ENCODE results near the gene APLF.

Gene APLF

DNA sequence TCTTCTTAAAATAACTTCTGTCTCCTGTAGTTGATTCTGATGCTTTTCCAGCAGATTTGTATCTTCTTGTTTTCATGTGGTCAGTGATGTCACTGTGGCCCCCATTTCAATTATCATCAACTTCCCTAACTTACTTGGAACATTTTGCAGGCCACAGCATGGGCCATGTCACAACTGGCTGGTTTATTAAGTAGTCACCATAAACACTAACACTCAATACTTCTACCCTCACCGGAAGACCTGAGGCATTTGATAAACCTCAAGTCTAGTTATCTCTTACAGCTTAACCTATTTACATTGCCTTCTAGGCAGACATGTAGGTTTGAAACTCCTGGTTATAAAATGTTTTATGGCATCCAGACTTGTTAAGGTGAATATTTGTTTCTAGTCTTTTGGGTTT is 138.6 kb downstream of the APLF start:
- Histone ChIP-seq H4K20me1 (no peaks in the 10 kb centered on the region), H3K9me3 (replicated peaks in 1 of 11) (peaks cover 32 to 56% (median 42%) of the 10 kb centered on the region in 11 experiments), H3K4me3 (no peak overlapping the region), H3K4me1 (no peaks in the 10 kb centered on the region), H3K27me3 (no peaks in the 10 kb centered on the region), H3K4me2 (no peak overlapping the region), H3K9ac (no peak overlapping the region), H3K27ac (no peak overlapping the region), H3K36me3 (no peaks in the 10 kb centered on the region)
- TF ChIP-seq Cebpa-rat (IDR thresholded peaks at IDR 0.05) = no peak

DNA sequence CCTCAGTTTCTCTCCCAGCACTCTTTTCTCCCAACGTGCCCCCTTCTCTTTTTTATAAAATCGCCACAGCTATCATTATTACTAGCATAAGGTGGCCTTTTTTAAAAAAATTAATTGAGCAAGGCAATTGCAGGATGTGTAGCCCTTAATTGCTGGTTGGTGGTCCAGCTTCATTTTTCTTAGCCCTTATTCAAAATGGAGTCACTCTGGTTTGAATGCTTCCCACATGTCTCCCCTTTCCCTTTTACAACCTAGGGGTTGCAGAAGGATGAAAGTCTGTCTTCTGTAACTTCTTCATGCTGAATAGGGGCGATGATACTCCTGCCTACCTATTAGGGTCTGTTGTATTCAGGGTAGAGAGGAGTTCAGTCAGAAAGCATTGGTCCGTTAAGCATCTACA is 139.4 kb downstream of the APLF start:
- no peaks in the 10 kb centered on the region for H4K20me1 ChIP-seq
- no peak for TF ChIP-seq Cebpa-rat (IDR thresholded peaks at IDR 0.05)
- no peaks in the 10 kb centered on the region for H3K4me1 ChIP-seq
- no peaks in the 10 kb centered on the region for H3K27me3 ChIP-seq
- H3K9ac ChIP-seq = no peak overlapping the region
- no peak overlapping the region for H3K27ac ChIP-seq
- no peaks in the 10 kb centered on the region for H3K36me3 ChIP-seq
- H3K4me2 ChIP-seq = no peak overlapping the region
- H3K9me3 ChIP-seq (replicated peaks in 1 of 11) = peaks cover 28 to 51% (median 37%) of the 10 kb centered on the region in 11 experiments
- H3K4me3 ChIP-seq = no peak overlapping the region

DNA sequence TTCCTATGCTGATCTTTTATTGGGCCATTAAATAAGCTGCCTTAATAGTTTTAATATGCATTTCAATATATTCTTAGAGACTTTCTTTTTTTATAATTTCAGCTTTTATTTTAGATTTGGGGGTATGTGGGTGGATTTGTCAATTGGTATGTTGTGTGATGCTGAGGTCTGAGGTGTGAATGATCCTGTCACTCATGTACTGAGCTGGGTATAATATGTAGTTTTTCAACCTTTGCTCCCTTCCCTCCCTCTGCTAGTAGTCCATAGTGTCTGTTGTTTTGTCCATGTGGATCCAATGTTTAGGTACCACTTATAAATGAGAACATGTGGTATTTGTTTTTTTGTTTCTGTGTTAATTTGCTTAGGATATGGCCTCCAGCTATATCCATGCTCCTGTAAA is 140.5 kb downstream of the APLF start:
- Histone ChIP-seq H3K9me3 (replicated peaks in 1 of 11) (peaks cover 23 to 49% (median 31%) of the 10 kb centered on the region in 11 experiments), H3K36me3 (no peaks in the 10 kb centered on the region), H3K9ac (no peak overlapping the region), H3K27me3 (no peaks in the 10 kb centered on the region), H4K20me1 (no peaks in the 10 kb centered on the region), H3K27ac (no peak overlapping the region), H3K4me1 (no peaks in the 10 kb centered on the region), H3K4me3 (no peak overlapping the region), H3K4me2 (no peak overlapping the region)
- TF ChIP-seq Cebpa-rat (IDR thresholded peaks at IDR 0.05) = no peak

DNA sequence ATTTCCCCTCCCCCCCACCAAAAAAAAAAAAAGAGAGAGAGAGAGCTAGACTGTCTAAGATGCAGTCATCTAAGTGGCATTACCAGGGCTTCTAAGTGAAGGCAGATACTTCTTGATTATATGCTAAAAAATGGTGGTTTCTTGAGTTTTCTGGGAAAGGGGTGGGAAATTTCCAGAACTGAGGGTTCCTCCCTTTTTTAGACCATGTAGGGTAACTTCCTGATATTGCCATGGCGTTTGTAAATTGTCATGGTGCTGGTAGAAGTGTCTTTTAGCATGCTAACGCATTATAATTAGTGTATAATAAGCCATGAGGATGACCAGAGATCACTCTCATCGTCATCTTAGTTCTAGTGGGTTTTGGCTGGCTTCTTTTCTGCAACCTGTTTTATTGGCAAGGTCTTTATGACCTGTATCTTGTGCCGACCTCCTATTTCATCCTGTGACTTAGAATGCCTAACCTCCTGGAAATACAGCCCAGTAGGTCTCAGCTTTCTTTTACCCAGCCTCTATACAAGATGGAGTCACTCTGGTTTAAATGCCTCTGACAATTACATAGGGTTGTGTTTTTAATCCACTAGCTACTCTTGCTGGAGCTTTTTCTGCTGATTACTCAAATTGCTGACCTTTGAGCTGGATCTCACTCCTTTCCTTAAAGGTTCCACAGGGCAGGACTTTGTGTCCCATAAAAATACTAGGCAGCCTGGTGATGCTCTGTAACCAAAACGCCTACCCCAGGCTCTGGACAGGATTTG is 145.6 kb downstream of the APLF start:
- Histone ChIP-seq H3K27ac (no peak overlapping the region), H3K9ac (no peak overlapping the region), H4K20me1 (no peaks in the 10 kb centered on the region), H3K36me3 (no peaks in the 10 kb centered on the region), H3K4me3 (no peak overlapping the region), H3K4me1 (no peaks in the 10 kb centered on the region), H3K4me2 (no peak overlapping the region), H3K27me3 (no peaks in the 10 kb centered on the region), H3K9me3 (replicated peaks in 1 of 11) (peaks cover 17 to 38% (median 23%) of the 10 kb centered on the region in 11 experiments)
- no peak for TF ChIP-seq Cebpa-rat (IDR thresholded peaks at IDR 0.05)

DNA sequence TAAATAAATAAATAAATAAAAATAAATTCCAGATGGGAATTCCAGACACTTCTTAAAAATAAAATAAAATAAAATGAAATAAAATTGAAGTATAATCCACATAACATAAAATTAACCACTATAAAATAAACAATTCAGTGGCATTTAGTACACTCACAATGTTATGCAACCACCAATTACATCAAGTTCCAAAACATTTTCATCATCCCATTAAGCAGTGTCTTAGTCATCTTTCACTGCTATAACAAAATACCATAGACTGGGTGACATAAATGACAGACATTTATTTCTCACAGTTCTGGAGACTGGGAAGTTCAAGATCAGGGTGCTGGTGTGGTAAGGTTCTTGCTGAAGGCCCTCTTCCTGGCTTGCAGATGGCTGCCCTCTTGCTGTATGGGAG is 153.4 kb downstream of the APLF start:
- Histone ChIP-seq H3K4me2 (no peak overlapping the region), H3K9ac (no peak overlapping the region), H3K36me3 (no peaks in the 10 kb centered on the region), H3K27me3 (no peaks in the 10 kb centered on the region), H3K4me1 (0 out of 20 replicates have a peak, but pooled peaks cover 0 to 7% (median 0%) of the 10 kb centered on the region in 10 experiments), H3K27ac (no peak overlapping the region), H3K4me3 (no peak overlapping the region), H4K20me1 (no peaks in the 10 kb centered on the region), H3K9me3 (replicated peaks in 1 of 11) (peaks cover 17 to 49% (median 29%) of the 10 kb centered on the region in 11 experiments; a peak in 19 of 22 replicates)
- TF ChIP-seq Cebpa-rat (IDR thresholded peaks at IDR 0.05) = no peak

DNA sequence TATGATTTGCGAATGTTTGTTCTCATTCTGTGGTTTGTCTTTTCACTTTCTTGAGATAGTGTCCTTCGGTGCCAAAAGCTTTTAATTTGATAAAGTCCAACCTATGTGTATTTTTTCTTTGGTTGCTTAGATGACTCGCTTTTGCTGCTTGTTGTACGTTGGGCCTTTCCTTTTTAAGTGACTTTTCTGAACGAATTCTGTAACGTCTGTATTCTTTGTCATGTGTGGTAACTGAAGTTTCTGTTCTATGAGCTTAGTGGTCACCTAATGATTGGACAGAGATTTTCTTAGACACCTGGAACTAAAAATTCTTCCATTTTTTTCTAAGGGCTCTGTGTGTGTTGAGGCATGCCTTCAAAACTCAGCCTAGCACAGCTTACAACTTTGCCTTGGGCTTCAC is 156.4 kb downstream of the APLF start:
- H3K9ac ChIP-seq = no peak overlapping the region
- no peak overlapping the region for H3K27ac ChIP-seq

DNA sequence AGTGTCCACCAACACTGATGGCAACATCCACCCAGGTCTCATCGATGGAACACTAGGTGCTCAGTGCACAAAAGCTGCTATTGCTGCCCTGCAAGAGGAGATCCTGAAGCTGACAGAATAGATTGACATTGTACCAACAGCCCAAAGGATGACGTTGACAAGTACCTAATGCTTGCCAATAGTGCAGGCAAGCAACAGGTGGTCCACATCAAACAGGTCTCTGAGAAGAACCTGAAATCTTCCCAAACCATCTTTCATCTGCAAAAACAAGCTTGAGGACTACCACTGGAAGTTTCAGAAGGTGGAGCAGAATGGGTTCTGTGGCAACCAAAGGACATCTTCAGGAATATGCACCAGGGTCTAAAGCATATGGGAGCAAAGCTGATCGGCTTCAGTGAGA is 160.2 kb downstream of the APLF start:
- H3K36me3 ChIP-seq = no peaks in the 10 kb centered on the region
- H4K20me1 ChIP-seq = no peaks in the 10 kb centered on the region
- no peaks in the 10 kb centered on the region for H3K4me1 ChIP-seq
- H3K9ac ChIP-seq = no peak overlapping the region
- no peak for TF ChIP-seq Cebpa-rat (IDR thresholded peaks at IDR 0.05)
- no peaks in the 10 kb centered on the region for H3K27me3 ChIP-seq
- no peak overlapping the region for H3K4me3 ChIP-seq
- peaks cover 17 to 45% (median 31%) of the 10 kb centered on the region in 11 experiments for H3K9me3 ChIP-seq (replicated peaks in 1 of 11)
- H3K4me2 ChIP-seq = no peak overlapping the region
- no peak overlapping the region for H3K27ac ChIP-seq

More for the DNA sequence above, 156.4 kb downstream of the APLF start:
- Histone ChIP-seq H3K4me3 (no peak overlapping the region), H4K20me1 (no peaks in the 10 kb centered on the region), H3K4me1 (0 out of 20 replicates have a peak, but pooled peaks cover 0 to 7% (median 0%) of the 10 kb centered on the region in 10 experiments), H3K9me3 (replicated peaks in 1 of 11) (peaks cover 24 to 58% (median 37%) of the 10 kb centered on the region in 11 experiments), H3K36me3 (no peaks in the 10 kb centered on the region), H3K4me2 (no peak overlapping the region), H3K27me3 (no peaks in the 10 kb centered on the region)
- no peak for TF ChIP-seq Cebpa-rat (IDR thresholded peaks at IDR 0.05)

Measured in BLaER1 treated with 17β-estradiol and CSF1 and Interleukin-3, amounts not matched to agents 10 nM and 100 nM (cell line).